Astrocyte of the hippocampus (primary cell): ENCODE results near the gene NHERF1.

ENCODE experiments used
- DNase-seq: peaks from one replicate; pipeline ENCODE4 v3.0.0; 2011; ENCODE audit warnings: low read depth, low spot score

Gene NHERF1

GRCh38 chr17:74732042-74732867 lies 16.2 kb upstream of the NHERF1 start:
- no peak for DNase-seq

GRCh38 chr17:74733365-74734122 lies 14.9 kb upstream of the NHERF1 start:
- no peak for DNase-seq

- DNase-seq: no peak
Observed at GRCh38 chr17:74734256-74734655, 14.2 kb upstream of the NHERF1 start.

- no peak for DNase-seq
Observed at GRCh38 chr17:74736513-74737298, 11.7 kb upstream of the NHERF1 start, which contains the start of gene RAB37. Gene RAB37, plus strand, starts transcription at chr17:74737256. Its CDS starts 17 bp downstream, at chr17:74737273.

- no peak for DNase-seq
Observed at GRCh38 chr17:74737299-74738050, 11.0 kb upstream of the NHERF1 start.

GRCh38 chr17:74738051-74738996 lies 10.1 kb upstream of the NHERF1 start:
- no peak for DNase-seq

- no peak for DNase-seq
Observed at GRCh38 chr17:74739227-74739831, 9.1 kb upstream of the NHERF1 start.

GRCh38 chr17:74740173-74740572 lies 8.3 kb upstream of the NHERF1 start:
- no peak for DNase-seq

- no peak for DNase-seq
Observed at GRCh38 chr17:74740641-74741387, 7.6 kb upstream of the NHERF1 start.

GRCh38 chr17:74742153-74742515 lies 6.3 kb upstream of the NHERF1 start:
- DNase-seq: no peak

GRCh38 chr17:74742978-74743545 lies 5.4 kb upstream of the NHERF1 start:
- no peak for DNase-seq

- DNase-seq: no peak
Observed at GRCh38 chr17:74743755-74744154, 4.7 kb upstream of the NHERF1 start.

GRCh38 chr17:74744349-74744713 lies 4.1 kb upstream of the NHERF1 start:
- DNase-seq: no peak

GRCh38 chr17:74744714-74745547 lies 3.5 kb upstream of the NHERF1 start:
- peak; percentile 89 for DNase-seq

GRCh38 chr17:74745548-74746177 lies 2.8 kb upstream of the NHERF1 start:
- no peak for DNase-seq

GRCh38 chr17:74746376-74746775 lies 2.1 kb upstream of the NHERF1 start:
- no peak for DNase-seq

- no peak for DNase-seq
Observed at GRCh38 chr17:74746922-74747321, 1.5 kb upstream of the NHERF1 start.

- DNase-seq: no peak
Observed at GRCh38 chr17:74748279-74748528, 224 bp upstream of the NHERF1 start.
